Thyroid gland (tissue), 4 donors: ENCODE data around the gene ULK3. TPM values are rescaled to one million over a fixed set of nuclear protein-coding genes. Genes with fewer than 3 reads are reported as not detected.

Source experiments
- DNase-seq, 2 donors: peaks; one replicate each; pipeline ENCODE4 v3.0.0-alpha.2; 2019
- H3K27ac ChIP-seq, 3 donors: fragments of 200-600 bp; sonication (generic); 1 replicate in 2 of 3; 2 replicates in 1 of 3; pipeline ENCODE4 v1.5.1; 2016 to 2019; ENCODE audit warnings: mild to moderate bottlenecking in 1 of 3, moderate library complexity in 1 of 3
- H3K27me3 ChIP-seq: fragments of 200-600 bp; sonication (generic); one replicate; pipeline ENCODE4 v1.5.1; 2019
- H3K36me3 ChIP-seq, 2 donors: fragments of 200-600 bp; sonication (generic); one replicate each; pipeline ENCODE4 v1.5.1; 2016 to 2019
- H3K4me1 ChIP-seq, 2 donors: fragments of 200-600 bp; sonication (generic); one replicate each; pipeline ENCODE4 v1.5.1; 2017 to 2019
- H3K4me3 ChIP-seq, 3 donors: fragments of 200-600 bp; sonication (generic); replicated peaks in 1 of 3; 1 replicate in 2 of 3; 2 replicates in 1 of 3; pipeline ENCODE4 v1.5.1; 2016; ENCODE audit warnings: mild to moderate bottlenecking in 1 of 3
- H3K9me3 ChIP-seq: fragments of 200-600 bp; sonication (generic); one replicate; pipeline ENCODE4 v1.5.1; 2017
- CTCF ChIP-seq, 6 experiments: fragments of 200-600 bp in 3 of 6; fragments of 450-650 bp in 3 of 6; sonication (generic) in 3 of 6; IDR thresholded peaks; one replicate each; pipeline ENCODE4 v1.5.1; 2016 to 2019; ENCODE audit warnings: antibody characterized with exemption in 6 of 6, mild to moderate bottlenecking in 2 of 6, inconsistent platforms in 1 of 6, moderate library complexity in 1 of 6
- POLR2A ChIP-seq, 2 donors: fragments of 450-650 bp; IDR thresholded peaks; one replicate each; pipeline ENCODE4 v1.6.1; 2017; ENCODE audit warnings: antibody characterized with exemption in 2 of 2, mild to moderate bottlenecking in 2 of 2, moderate library complexity in 1 of 2
- WGBS, 2 donors: methylation state at CpG; one replicate each; pipeline ENCODE4 v1.1.5; 2017; 5-methylcytosine and 5-hydroxymethylcytosine counted together
- intact Hi-C: fragments of 100-400 bp; cut with DNase I; formaldehyde crosslinking; loops from one replicate; pipeline ENCODE4 v1.15.1; 2023
- total RNA-seq, 4 donors: library from RNA; depleted of rRNA; stranded (reverse); fragments of >200 nt; gene quantifications; one replicate each; pipeline ENCODE4 v1.2.3, GENCODE V29; 2016

The ULK3 gene
- total RNA-seq, 4 donors from 2014 or later, result 40.9 to 91.1 (median 74.7) TPM

GRCh38 chr15:74873036-74873755 is 30.2 kb upstream of the ULK3 start, which contains the start of gene SCAMP2:
TSS of gene SCAMP2 (minus strand) at chr15:74873365. CDS start at chr15:74873255, 110 bp downstream.
- WGBS, 2 donors, result 0 to 1% methylated on average over 3 to 42 of the region's 52 CpGs
- peaks cover 39 to 49% of the 10 kb centered on the region in 2 donors for H3K4me1 ChIP-seq

DNA sequence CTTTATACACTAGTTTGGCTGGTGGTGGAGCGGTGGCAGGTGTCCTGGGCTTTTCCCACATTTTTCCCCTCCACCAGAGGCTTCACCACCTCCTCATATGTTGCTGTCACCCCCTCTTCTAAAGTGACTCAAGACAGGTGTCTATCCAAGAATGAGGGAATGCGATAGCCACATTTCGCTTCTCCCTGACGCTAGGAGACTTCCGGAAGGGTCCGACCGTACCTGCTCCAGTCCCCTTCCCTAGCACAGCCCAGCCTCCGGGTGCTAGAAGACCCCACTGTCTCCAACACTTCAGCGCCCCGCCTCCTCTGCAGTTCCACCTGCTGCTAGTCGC is 29.7 kb upstream of the ULK3 start:
- WGBS, 2 donors, result 0 to 2% methylated on average over 6 to 11 of the region's 11 CpGs
- Histone ChIP-seq H3K4me3 (peak overlapping the region; percentile 45 to 97 (median 59)), H3K36me3 (no peaks in the 10 kb centered on the region), H3K4me1 (peaks cover 39 to 54% of the 10 kb centered on the region in 2 donors), H3K9me3 (no peaks in the 10 kb centered on the region), H3K27ac (peak overlapping the region; percentile 82 to 90 (median 88)), H3K27me3 (no peaks in the 10 kb centered on the region)
- TF ChIP-seq CTCF (IDR thresholded peaks at IDR 0.05) (no peak), POLR2A (IDR thresholded peaks at IDR 0.05) (no peak)
- no peak for DNase-seq
- intact Hi-C loops, result no loop called here

More at GRCh38 chr15:74873036-74873755, 30.2 kb upstream of the ULK3 start, which contains the start of gene SCAMP2:
- intact Hi-C loops, result no loop called here
- peak within 1 kb of the TSS; percentile 82 to 90 (median 88) for H3K27ac ChIP-seq
- DNase-seq, result peak; percentile 94 to 95
- no peak for TF ChIP-seq CTCF (IDR thresholded peaks at IDR 0.05)
- TF ChIP-seq POLR2A (IDR thresholded peaks at IDR 0.05), result peak; percentile 56 to 89
- H3K4me3 ChIP-seq, result peak within 1 kb of the TSS; percentile 45 to 97 (median 59)
- H3K9me3 ChIP-seq, result no peaks in the 10 kb centered on the region
- no peaks in the 10 kb centered on the region for H3K27me3 ChIP-seq
- no peaks in the 10 kb centered on the region for H3K36me3 ChIP-seq

DNA sequence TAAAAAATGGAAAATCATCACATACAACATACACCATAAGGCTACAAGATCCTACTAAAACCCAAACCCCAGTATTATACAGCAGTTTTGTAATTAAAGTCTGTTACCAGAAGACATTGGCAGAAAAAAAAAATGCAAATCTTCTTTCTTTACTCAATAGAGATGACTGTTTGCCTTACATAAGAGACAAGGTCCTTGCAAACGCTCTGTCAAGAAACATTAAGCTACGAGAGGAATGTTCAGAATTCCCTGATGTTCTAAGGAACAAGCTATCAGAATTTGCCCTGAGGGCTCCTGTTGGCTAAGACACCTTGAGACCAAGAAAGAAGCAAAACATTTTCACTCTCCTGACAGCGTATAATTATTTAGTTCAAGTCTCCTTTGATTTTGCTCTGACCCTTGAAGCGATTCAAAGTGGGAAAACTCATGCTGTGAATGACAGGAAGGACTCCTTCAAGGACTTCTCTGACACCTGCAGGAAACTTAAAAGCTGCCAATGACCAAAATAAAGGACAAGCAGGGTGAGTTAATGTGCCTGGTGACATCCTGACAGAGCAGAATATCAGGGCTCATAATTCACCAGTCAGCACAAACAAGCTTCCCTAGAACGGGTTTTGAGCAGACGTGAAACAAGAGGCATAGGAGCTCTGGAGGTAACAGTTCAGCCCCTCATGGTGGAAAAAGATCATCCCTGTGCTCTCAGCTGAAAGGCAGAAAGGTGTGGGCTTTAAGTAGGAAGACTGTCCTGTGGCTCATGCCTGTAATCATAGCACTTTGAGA is 27.7 kb upstream of the ULK3 start:
- Histone ChIP-seq H3K9me3 (no peaks in the 10 kb centered on the region), H3K36me3 (no peaks in the 10 kb centered on the region), H3K27me3 (no peaks in the 10 kb centered on the region), H3K4me1 (peaks cover 46 to 71% of the 10 kb centered on the region in 2 donors), H3K4me3 (no peak overlapping the region), H3K27ac (peak overlapping the region; percentile 7 to 78 (median 67))
- intact Hi-C loops, result no loop called here
- DNase-seq, result no peak
- TF ChIP-seq CTCF (IDR thresholded peaks at IDR 0.05) (no peak), POLR2A (IDR thresholded peaks at IDR 0.05) (no peak)
- 49 to 54% methylated on average over 6 of the region's 6 CpGs for WGBS, 2 donors

- Histone ChIP-seq H3K27ac (peak overlapping the region; percentile 35 to 78 (median 67)), H3K9me3 (no peaks in the 10 kb centered on the region), H3K4me1 (peaks cover 46 to 78% of the 10 kb centered on the region in 2 donors), H3K36me3 (no peaks in the 10 kb centered on the region), H3K27me3 (no peaks in the 10 kb centered on the region), H3K4me3 (no peak overlapping the region)
- intact Hi-C loops, result no loop called here
- 52 to 59% methylated on average over 6 of the region's 6 CpGs for WGBS, 2 donors
- TF ChIP-seq CTCF (IDR thresholded peaks at IDR 0.05), result no peak
- TF ChIP-seq POLR2A (IDR thresholded peaks at IDR 0.05), result no peak
- DNase-seq, result peak; percentile 34 to 43
Observed at GRCh38 chr15:74869726-74870407, 26.9 kb upstream of the ULK3 start.
